ENCODE measurements around the gene CEP192.

GRCh38 chr18:12995952-12996477 lies 4.9 kb downstream of the CEP192 start:
- no peak for TF ChIP-seq CTCF (IDR thresholded peaks at IDR 0.05; ENCODE audit: low read length)
- TF ChIP-seq EZH2 (IDR thresholded peaks at IDR 0.05; ENCODE audit: borderline replicate concordance, low read length) = no peak
